ENCODE data around the gene GM2A.

DNA sequence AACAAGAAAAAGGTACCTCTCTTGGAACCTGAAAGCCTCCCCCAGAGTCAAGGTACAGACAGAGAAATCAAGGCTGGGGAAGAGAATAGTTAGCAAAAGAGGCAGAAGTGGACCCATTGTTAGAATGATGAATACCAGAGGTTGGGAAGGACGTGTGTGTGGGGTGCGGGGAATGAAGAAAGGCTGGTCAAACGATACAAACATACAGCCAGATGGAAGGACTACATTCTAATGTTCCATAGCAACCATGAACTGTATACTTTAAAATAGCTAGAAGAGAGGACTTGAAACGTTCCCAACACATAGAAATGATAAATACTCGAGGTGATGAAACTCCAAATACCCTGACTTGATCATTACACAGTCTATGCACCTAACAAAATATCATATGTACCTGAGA, 36.2 kb upstream of the GM2A start:
- TF ChIP-seq, protein P1, sequence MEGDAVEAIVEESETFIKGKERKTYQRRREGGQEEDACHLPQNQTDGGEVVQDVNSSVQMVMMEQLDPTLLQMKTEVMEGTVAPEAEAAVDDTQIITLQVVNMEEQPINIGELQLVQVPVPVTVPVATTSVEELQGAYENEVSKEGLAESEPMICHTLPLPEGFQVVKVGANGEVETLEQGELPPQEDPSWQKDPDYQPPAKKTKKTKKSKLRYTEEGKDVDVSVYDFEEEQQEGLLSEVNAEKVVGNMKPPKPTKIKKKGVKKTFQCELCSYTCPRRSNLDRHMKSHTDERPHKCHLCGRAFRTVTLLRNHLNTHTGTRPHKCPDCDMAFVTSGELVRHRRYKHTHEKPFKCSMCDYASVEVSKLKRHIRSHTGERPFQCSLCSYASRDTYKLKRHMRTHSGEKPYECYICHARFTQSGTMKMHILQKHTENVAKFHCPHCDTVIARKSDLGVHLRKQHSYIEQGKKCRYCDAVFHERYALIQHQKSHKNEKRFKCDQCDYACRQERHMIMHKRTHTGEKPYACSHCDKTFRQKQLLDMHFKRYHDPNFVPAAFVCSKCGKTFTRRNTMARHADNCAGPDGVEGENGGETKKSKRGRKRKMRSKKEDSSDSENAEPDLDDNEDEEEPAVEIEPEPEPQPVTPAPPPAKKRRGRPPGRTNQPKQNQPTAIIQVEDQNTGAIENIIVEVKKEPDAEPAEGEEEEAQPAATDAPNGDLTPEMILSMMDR (IDR thresholded peaks at IDR 0.05), result no peak
- TF ChIP-seq, protein P2, sequence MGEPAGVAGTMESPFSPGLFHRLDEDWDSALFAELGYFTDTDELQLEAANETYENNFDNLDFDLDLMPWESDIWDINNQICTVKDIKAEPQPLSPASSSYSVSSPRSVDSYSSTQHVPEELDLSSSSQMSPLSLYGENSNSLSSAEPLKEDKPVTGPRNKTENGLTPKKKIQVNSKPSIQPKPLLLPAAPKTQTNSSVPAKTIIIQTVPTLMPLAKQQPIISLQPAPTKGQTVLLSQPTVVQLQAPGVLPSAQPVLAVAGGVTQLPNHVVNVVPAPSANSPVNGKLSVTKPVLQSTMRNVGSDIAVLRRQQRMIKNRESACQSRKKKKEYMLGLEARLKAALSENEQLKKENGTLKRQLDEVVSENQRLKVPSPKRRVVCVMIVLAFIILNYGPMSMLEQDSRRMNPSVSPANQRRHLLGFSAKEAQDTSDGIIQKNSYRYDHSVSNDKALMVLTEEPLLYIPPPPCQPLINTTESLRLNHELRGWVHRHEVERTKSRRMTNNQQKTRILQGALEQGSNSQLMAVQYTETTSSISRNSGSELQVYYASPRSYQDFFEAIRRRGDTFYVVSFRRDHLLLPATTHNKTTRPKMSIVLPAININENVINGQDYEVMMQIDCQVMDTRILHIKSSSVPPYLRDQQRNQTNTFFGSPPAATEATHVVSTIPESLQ (CRISPR knock-in tag; IDR thresholded peaks at IDR 0.05), result no peak
- TF ChIP-seq IRF2 (CRISPR knock-in tag; IDR thresholded peaks at IDR 0.05; ENCODE audit: borderline replicate concordance, low read depth) (no peak), SOX15 (CRISPR knock-in tag; IDR thresholded peaks at IDR 0.05) (no peak), NR3C1 (CRISPR knock-in tag; conservative IDR thresholded peaks at IDR 0.05; ENCODE audit: low read depth) (no peak)
